Gastrocnemius medialis (tissue), 4 donors: ENCODE data around the gene HIRA. TPM values are rescaled to one million over a fixed set of nuclear protein-coding genes. Genes with fewer than 3 reads are reported as not detected.

ENCODE experiments used
- ATAC-seq, 2 donors: fragments of 150-250 bp; one replicate each; pipeline ENCODE4 v1.9.1; 2016
- DNase-seq, 2 donors: peaks; one replicate each; pipeline ENCODE4 v3.0.0-alpha.2; 2019
- H3K27ac ChIP-seq, 4 donors: fragments of 200-600 bp; sonication (generic); 1 replicate in 1 of 4; 2 replicates in 3 of 4; pipeline ENCODE4 v1.5.1; 2016 to 2018; ENCODE audit warnings: mild to moderate bottlenecking in 2 of 4, moderate library complexity in 1 of 4
- H3K27me3 ChIP-seq, 3 donors: fragments of 200-600 bp; sonication (generic) in 2 of 3; 1 replicate in 1 of 3; 2 replicates in 2 of 3; pipeline versions ENCODE4 v1.5.1 to v1.6.0; 2016 to 2019; ENCODE audit warnings: mild to moderate bottlenecking in 1 of 3, moderate library complexity in 1 of 3
- H3K36me3 ChIP-seq, 2 donors: fragments of 200-600 bp; sonication (generic) in 1 of 2; one replicate each; pipeline ENCODE4 v1.5.1; 2017 to 2018
- H3K4me1 ChIP-seq, 2 donors: fragments of 200-600 bp; sonication (generic) in 1 of 2; one replicate each; pipeline ENCODE4 v1.5.1; 2016 to 2017; ENCODE audit warnings: mild to moderate bottlenecking in 2 of 2
- H3K4me3 ChIP-seq, 4 donors: fragments of 200-600 bp; sonication (generic) in 3 of 4; 1 replicate in 1 of 4; 2 replicates in 3 of 4; pipeline ENCODE4 v1.5.1; 2016 to 2019; ENCODE audit warnings: mild to moderate bottlenecking in 2 of 4
- H3K9me3 ChIP-seq, 3 donors: fragments of 200-600 bp; sonication (generic) in 2 of 3; 1 replicate in 1 of 3; 2 replicates in 2 of 3; pipeline ENCODE4 v1.5.1; 2016 to 2019
- CTCF ChIP-seq, 5 experiments: fragments of 450-650 bp in 3 of 5; fragments of 200-600 bp in 2 of 5; sonication (generic) in 2 of 5; IDR thresholded peaks in 4 of 5; conservative IDR thresholded peaks in 1 of 5; 1 replicate in 4 of 5; 2 replicates in 1 of 5; pipeline ENCODE4 v1.5.1; 2016 to 2019; ENCODE audit warnings: antibody characterized with exemption in 5 of 5, mild to moderate bottlenecking in 3 of 5, moderate library complexity in 3 of 5
- POLR2A ChIP-seq, 2 donors: fragments of 450-650 bp; IDR thresholded peaks; one replicate each; pipeline ENCODE4 v1.6.1; 2017; ENCODE audit warnings: antibody characterized with exemption in 2 of 2, mild to moderate bottlenecking in 2 of 2, moderate library complexity in 2 of 2
- in situ Hi-C, 4 donors: fragments of 200-750 bp; cut with MboI; loops; one replicate each; pipeline versions ENCODE4 v1.15.0 to v1.8.0; 2017; ENCODE audit warnings: low sequenced_read_pairs in 4 of 4
- intact Hi-C: fragments of 100-400 bp; cut with DNase I; formaldehyde crosslinking; loops from one replicate; pipeline ENCODE4 v1.15.1; 2023; ENCODE audit warnings: low total_unique reads
- total RNA-seq, 4 donors: library from RNA; depleted of rRNA; stranded (reverse); fragments of >200 nt; gene quantifications; one replicate each; pipeline versions ENCODE4 v1.1.0 to v1.2.3, GENCODE V29; 2016

The HIRA gene
- total RNA-seq, 4 donors from 2014 or later = 14.2 to 46.8 (median 24.6) TPM

GRCh38 chr22:19396934-19397733 is 34.4 kb downstream of the HIRA start:
- H3K4me3 ChIP-seq = no peak overlapping the region
- H3K27ac ChIP-seq = no peak overlapping the region
- H3K36me3 ChIP-seq = peaks cover 0 to 59% of the 10 kb centered on the region in 2 donors
- H3K4me1 ChIP-seq = no peaks in the 10 kb centered on the region
- no peaks in the 10 kb centered on the region for H3K9me3 ChIP-seq
- H3K27me3 ChIP-seq = no peaks in the 10 kb centered on the region
- DNase-seq (no peak), ATAC-seq (no peak)
- in situ Hi-C loops (loop anchor here in 1 of 4 donors (25.0 kb wide), 2 partner anchors 185 to 240 kb away; no protein-coding TSS in a partner anchor), intact Hi-C loops (no loop called here)
- no peak for TF ChIP-seq CTCF (IDR thresholded peaks at IDR 0.05 in 4 of 5, conservative IDR thresholded peaks at IDR 0.05 in 1 of 5)
- TF ChIP-seq POLR2A (IDR thresholded peaks at IDR 0.05) = no peak

GRCh38 chr22:19396561-19396933 is 35.0 kb downstream of the HIRA start:
- Histone ChIP-seq H3K4me3 (no peak overlapping the region), H3K4me1 (no peaks in the 10 kb centered on the region), H3K27me3 (no peaks in the 10 kb centered on the region), H3K27ac (no peak overlapping the region), H3K36me3 (peaks cover 0 to 60% of the 10 kb centered on the region in 2 donors), H3K9me3 (no peaks in the 10 kb centered on the region)
- DNase-seq = no peak
- no peak for ATAC-seq
- TF ChIP-seq POLR2A (IDR thresholded peaks at IDR 0.05) = no peak
- no peak for TF ChIP-seq CTCF (IDR thresholded peaks at IDR 0.05 in 4 of 5, conservative IDR thresholded peaks at IDR 0.05 in 1 of 5)
- in situ Hi-C loops (loop anchor here in 1 of 4 donors (25.0 kb wide), 2 partner anchors 184 to 241 kb away; no protein-coding TSS in a partner anchor), intact Hi-C loops (no loop called here)

GRCh38 chr22:19395276-19395675 is 36.3 kb downstream of the HIRA start:
- H3K27me3 ChIP-seq = no peaks in the 10 kb centered on the region
- no peak overlapping the region for H3K4me3 ChIP-seq
- H3K9me3 ChIP-seq = no peaks in the 10 kb centered on the region
- in situ Hi-C loops = loop anchor here in 1 of 4 donors (25.0 kb wide), 2 partner anchors 183 to 242 kb away; no protein-coding TSS in a partner anchor
- no peak overlapping the region for H3K27ac ChIP-seq
- peaks cover 0 to 64% of the 10 kb centered on the region in 2 donors for H3K36me3 ChIP-seq
- TF ChIP-seq POLR2A (IDR thresholded peaks at IDR 0.05) (no peak), CTCF (IDR thresholded peaks at IDR 0.05 in 4 of 5, conservative IDR thresholded peaks at IDR 0.05 in 1 of 5) (no peak)
- DNase-seq (no peak), ATAC-seq (no peak)
- intact Hi-C loops = no loop called here
- peaks cover 1 to 6% of the 10 kb centered on the region in 2 donors for H3K4me1 ChIP-seq

GRCh38 chr22:19394274-19395050 is 37.1 kb downstream of the HIRA start:
- in situ Hi-C loops = loop anchor here in 1 of 4 donors (25.0 kb wide), 2 partner anchors 182 to 243 kb away; no protein-coding TSS in a partner anchor
- Histone ChIP-seq H3K27ac (no peak overlapping the region), H3K9me3 (no peaks in the 10 kb centered on the region), H3K27me3 (no peaks in the 10 kb centered on the region), H3K4me1 (peaks cover 5 to 12% of the 10 kb centered on the region in 2 donors), H3K36me3 (peaks cover 0 to 67% of the 10 kb centered on the region in 2 donors), H3K4me3 (no peak overlapping the region)
- ATAC-seq = no peak
- TF ChIP-seq CTCF (IDR thresholded peaks at IDR 0.05 in 4 of 5, conservative IDR thresholded peaks at IDR 0.05 in 1 of 5) (no peak), POLR2A (IDR thresholded peaks at IDR 0.05) (no peak)
- intact Hi-C loops = no loop called here
- DNase-seq = no peak
